ENCODE measurements around the gene NAV3.

GRCh38 chr12:78037707-78038106 is 207.0 kb downstream of the NAV3 start:
- no peak for TF ChIP-seq CTCF (IDR thresholded peaks at IDR 0.05)
- no peak for TF ChIP-seq ELF1 (IDR thresholded peaks at IDR 0.05)
- TF ChIP-seq MXI1 (IDR thresholded peaks at IDR 0.05; ENCODE audit: low read depth, low read length), result no peak
- no peak for TF ChIP-seq EP300 (IDR thresholded peaks at IDR 0.05; ENCODE audit: borderline replicate concordance in 1 of 2, low read depth in 1 of 2, low read length in 1 of 2)
- no peak for TF ChIP-seq GABPA (IDR thresholded peaks at IDR 0.05; ENCODE audit: low read depth)
- no peak for TF ChIP-seq TAF1 (IDR thresholded peaks at IDR 0.05; ENCODE audit: borderline replicate concordance, low read depth, low read length)
- TF ChIP-seq EZH2phosphoT487 (IDR thresholded peaks at IDR 0.05; ENCODE audit: borderline replicate concordance, low read depth), result no peak
- TF ChIP-seq IRF3 (IDR thresholded peaks at IDR 0.05; ENCODE audit: low read depth, low read length), result no peak
- no peak for TF ChIP-seq POLR2AphosphoS5 (IDR thresholded peaks at IDR 0.05; ENCODE audit: low read depth, low read length)
